Vagina (tissue), 2 donors: ENCODE results near the gene GABBR2. TPM values are rescaled to one million over a fixed set of nuclear protein-coding genes. Genes with fewer than 3 reads are reported as not detected.

ENCODE experiments used
- DNase-seq, 2 donors: peaks; one replicate each; pipeline ENCODE4 v3.0.0-alpha.2; 2017; ENCODE audit errors: extremely low spot score in 2 of 2
- H3K27ac ChIP-seq: fragments of 200-600 bp; sonication (generic); one replicate; pipeline ENCODE4 v1.5.1; 2019
- H3K27me3 ChIP-seq: fragments of 200-600 bp; sonication (generic); one replicate; pipeline ENCODE4 v1.5.1; 2019
- H3K36me3 ChIP-seq, 2 donors: fragments of 200-600 bp; sonication (generic); one replicate each; pipeline ENCODE4 v1.5.1; 2017 to 2019
- H3K4me1 ChIP-seq: fragments of 200-600 bp; sonication (generic); one replicate; pipeline ENCODE4 v1.5.1; 2019
- H3K4me3 ChIP-seq, 2 donors: fragments of 200-600 bp; sonication (generic); 1 replicate in 1 of 2; 2 replicates in 1 of 2; pipeline ENCODE4 v1.5.1; 2016 to 2019
- H3K9me3 ChIP-seq: fragments of 200-600 bp; sonication (generic); one replicate; pipeline ENCODE4 v1.5.1; 2019
- POLR2A ChIP-seq, 2 donors: fragments of 450-650 bp; IDR thresholded peaks; one replicate each; pipeline ENCODE4 v1.6.1; 2017; ENCODE audit warnings: antibody characterized with exemption in 2 of 2, mild to moderate bottlenecking in 2 of 2, moderate library complexity in 2 of 2
- POLR2AphosphoS5 ChIP-seq, 2 donors: sonication (generic); formaldehyde crosslinking; IDR thresholded peaks; one replicate each; pipeline ENCODE4 v1.9.0; 2017; ENCODE audit warnings: antibody characterized with exemption in 2 of 2, mild to moderate bottlenecking in 2 of 2, low read depth in 1 of 2; ENCODE audit not compliant: insufficient read depth in 1 of 2
- intact Hi-C: fragments of 100-400 bp; cut with DNase I; formaldehyde crosslinking; loops from one replicate; pipeline ENCODE4 v1.15.1; 2023
- total RNA-seq: library from RNA; depleted of rRNA; stranded (reverse); fragments of >200 nt; gene quantifications from one replicate; pipeline ENCODE4 v1.2.3, GENCODE V29; 2016
- TF ChIP-seq, protein P1 (sequence below), 3 experiments: fragments of 450-650 bp in 2 of 3; fragments of 200-600 bp in 1 of 3; sonication (generic) in 1 of 3; IDR thresholded peaks; one replicate each; pipeline ENCODE4 v1.5.1; 2017 to 2019; ENCODE audit warnings: antibody characterized with exemption in 3 of 3, mild to moderate bottlenecking in 2 of 3, moderate library complexity in 2 of 3

The GABBR2 gene
- total RNA-seq, 1 donor from 2014 or later, result not detected

DNA sequence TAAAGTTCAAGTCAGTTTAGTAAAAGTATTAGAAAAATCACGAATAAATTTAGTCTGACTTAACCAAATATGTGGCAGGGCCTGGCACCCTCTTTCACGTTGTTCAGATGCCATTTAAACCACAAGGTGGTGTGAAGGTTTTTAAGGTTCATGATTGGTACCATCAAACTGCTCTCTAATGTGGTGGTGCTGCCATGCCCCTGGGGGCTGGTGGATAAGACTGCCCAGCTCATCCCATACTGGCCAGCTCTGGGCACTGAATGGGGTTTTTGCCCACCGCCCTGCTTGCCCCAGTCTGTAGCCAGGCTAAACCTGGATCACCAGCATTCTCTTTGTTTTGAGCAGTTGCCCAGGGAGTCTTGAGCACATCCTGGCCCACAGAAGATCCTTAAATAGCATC lies 159.3 kb downstream of the GABBR2 start:
- no peaks in the 10 kb centered on the region for H3K27me3 ChIP-seq
- intact Hi-C loops, result no loop called here
- H3K27ac ChIP-seq, result no peak overlapping the region
- H3K36me3 ChIP-seq, result no peaks in the 10 kb centered on the region
- peak in 1 of 2 donors; percentile 55 for DNase-seq
- no peaks in the 10 kb centered on the region for H3K9me3 ChIP-seq
- H3K4me3 ChIP-seq, result no peak overlapping the region
- H3K4me1 ChIP-seq, result no peaks in the 10 kb centered on the region
- TF ChIP-seq, protein P1, sequence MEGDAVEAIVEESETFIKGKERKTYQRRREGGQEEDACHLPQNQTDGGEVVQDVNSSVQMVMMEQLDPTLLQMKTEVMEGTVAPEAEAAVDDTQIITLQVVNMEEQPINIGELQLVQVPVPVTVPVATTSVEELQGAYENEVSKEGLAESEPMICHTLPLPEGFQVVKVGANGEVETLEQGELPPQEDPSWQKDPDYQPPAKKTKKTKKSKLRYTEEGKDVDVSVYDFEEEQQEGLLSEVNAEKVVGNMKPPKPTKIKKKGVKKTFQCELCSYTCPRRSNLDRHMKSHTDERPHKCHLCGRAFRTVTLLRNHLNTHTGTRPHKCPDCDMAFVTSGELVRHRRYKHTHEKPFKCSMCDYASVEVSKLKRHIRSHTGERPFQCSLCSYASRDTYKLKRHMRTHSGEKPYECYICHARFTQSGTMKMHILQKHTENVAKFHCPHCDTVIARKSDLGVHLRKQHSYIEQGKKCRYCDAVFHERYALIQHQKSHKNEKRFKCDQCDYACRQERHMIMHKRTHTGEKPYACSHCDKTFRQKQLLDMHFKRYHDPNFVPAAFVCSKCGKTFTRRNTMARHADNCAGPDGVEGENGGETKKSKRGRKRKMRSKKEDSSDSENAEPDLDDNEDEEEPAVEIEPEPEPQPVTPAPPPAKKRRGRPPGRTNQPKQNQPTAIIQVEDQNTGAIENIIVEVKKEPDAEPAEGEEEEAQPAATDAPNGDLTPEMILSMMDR (IDR thresholded peaks at IDR 0.05), result no peak
- no peak for TF ChIP-seq POLR2A (IDR thresholded peaks at IDR 0.05)

DNA sequence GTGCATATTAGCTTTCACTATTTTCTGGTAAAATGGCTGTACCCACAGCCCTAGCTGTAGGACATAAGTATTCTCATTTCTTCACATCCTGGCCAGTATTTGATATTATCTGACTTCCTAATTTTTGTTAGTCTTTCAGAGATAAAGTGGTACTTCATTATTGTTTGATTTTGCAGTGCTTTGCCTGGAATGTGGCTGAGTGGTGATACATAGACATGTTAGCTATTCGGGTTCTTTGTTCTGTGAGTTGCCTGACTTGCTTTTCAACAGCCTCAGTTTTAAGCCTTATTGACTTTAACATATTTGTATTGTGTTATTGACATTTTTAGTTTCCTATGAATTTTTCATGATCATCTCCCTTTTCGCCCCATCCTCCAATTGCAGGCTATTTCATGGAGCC lies 161.1 kb downstream of the GABBR2 start:
- Histone ChIP-seq H3K4me3 (no peak overlapping the region), H3K27me3 (no peaks in the 10 kb centered on the region), H3K27ac (no peak overlapping the region), H3K36me3 (no peaks in the 10 kb centered on the region), H3K9me3 (no peaks in the 10 kb centered on the region), H3K4me1 (no peaks in the 10 kb centered on the region)
- no peak for DNase-seq
- intact Hi-C loops, result no loop called here
- TF ChIP-seq POLR2AphosphoS5 (IDR thresholded peaks at IDR 0.05; ENCODE audit: insufficient read depth in 1 of 2, low read depth in 1 of 2) (no peak), POLR2A (IDR thresholded peaks at IDR 0.05) (no peak)
- TF ChIP-seq, protein P1 (IDR thresholded peaks at IDR 0.05), result no peak

DNA sequence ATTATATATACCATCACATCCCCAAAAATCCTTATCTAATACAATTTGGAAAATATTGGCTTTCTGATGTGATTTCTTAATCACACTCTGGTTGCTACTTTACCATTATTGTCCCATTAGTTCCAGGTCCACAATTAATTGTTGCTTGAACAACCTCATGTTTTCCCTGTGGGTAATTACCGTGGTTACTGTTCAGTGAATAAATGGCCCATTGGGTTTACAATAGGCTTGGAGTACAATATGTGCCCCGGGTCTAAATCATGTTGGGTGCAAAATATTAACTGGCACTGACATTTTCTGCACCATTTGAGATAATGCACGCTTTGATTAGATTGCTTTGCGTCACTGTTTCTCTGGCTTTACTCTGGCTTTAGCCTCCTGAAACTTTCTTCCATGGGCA lies 163.7 kb downstream of the GABBR2 start:
- Histone ChIP-seq H3K36me3 (no peaks in the 10 kb centered on the region), H3K27me3 (no peaks in the 10 kb centered on the region), H3K4me3 (no peak overlapping the region), H3K9me3 (no peaks in the 10 kb centered on the region), H3K27ac (no peak overlapping the region), H3K4me1 (no peaks in the 10 kb centered on the region)
- TF ChIP-seq POLR2AphosphoS5 (IDR thresholded peaks at IDR 0.05; ENCODE audit: insufficient read depth in 1 of 2, low read depth in 1 of 2), result no peak
- TF ChIP-seq POLR2A (IDR thresholded peaks at IDR 0.05), result no peak
- TF ChIP-seq, protein P1 (IDR thresholded peaks at IDR 0.05), result no peak
- intact Hi-C loops, result no loop called here
- DNase-seq, result no peak

DNA sequence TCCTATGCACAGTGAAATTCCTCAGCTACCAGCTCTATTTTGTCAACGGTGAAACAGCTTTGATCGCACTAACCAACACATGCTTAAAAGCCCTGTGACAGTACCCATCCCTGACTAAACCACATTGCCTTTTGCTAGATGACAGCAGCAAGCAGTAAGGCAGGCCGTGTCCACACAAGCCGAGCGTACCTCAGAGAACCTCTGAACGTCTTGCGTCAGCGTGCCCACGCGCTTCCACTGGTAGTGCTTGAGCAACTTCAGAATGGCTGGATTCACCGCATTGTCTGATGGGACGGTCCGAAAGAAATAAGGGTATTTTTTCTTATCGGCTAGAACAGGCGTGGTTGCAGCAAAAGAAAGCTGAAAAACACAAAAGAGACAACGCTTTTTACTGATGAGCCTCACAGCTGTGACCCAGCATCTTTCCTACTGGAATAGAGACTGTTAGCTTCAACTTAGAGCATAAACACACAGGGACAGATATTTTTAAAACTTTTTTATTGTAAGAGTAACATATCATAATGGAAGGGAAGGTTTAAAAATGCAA lies 167.0 kb downstream of the GABBR2 start:
- no peak for DNase-seq
- intact Hi-C loops, result no loop called here
- no peaks in the 10 kb centered on the region for H3K9me3 ChIP-seq
- H3K27ac ChIP-seq, result no peak overlapping the region
- no peaks in the 10 kb centered on the region for H3K4me1 ChIP-seq
- H3K4me3 ChIP-seq, result no peak overlapping the region
- TF ChIP-seq, protein P1 (IDR thresholded peaks at IDR 0.05), result no peak
- TF ChIP-seq POLR2AphosphoS5 (IDR thresholded peaks at IDR 0.05; ENCODE audit: insufficient read depth in 1 of 2, low read depth in 1 of 2), result no peak
- TF ChIP-seq POLR2A (IDR thresholded peaks at IDR 0.05), result no peak
- H3K27me3 ChIP-seq, result no peaks in the 10 kb centered on the region
- no peaks in the 10 kb centered on the region for H3K36me3 ChIP-seq

DNA sequence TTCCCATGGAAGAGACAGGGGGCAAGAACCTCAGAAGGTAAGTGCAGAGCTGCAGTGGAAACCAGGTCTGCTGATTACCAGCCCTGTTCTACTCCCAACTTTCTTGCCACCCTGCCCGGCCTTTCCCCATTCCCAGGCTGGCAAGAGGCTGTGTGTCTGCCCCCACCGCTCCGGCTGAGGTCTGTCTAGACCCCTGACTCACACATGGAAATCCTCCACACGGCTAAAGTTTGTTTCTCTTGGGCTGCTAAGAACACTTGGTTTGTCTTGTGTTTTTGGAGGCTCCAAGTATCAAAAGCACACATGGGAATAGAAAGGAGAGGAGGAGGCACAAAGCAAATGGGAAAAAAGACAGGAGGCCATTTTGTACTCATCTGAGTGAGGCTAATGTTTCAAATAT lies 168.3 kb downstream of the GABBR2 start:
- Histone ChIP-seq H3K9me3 (no peaks in the 10 kb centered on the region), H3K36me3 (no peaks in the 10 kb centered on the region), H3K4me1 (no peaks in the 10 kb centered on the region), H3K27ac (no peak overlapping the region), H3K27me3 (no peaks in the 10 kb centered on the region), H3K4me3 (no peak overlapping the region)
- intact Hi-C loops, result no loop called here
- no peak for TF ChIP-seq POLR2AphosphoS5 (IDR thresholded peaks at IDR 0.05; ENCODE audit: insufficient read depth in 1 of 2, low read depth in 1 of 2)
- TF ChIP-seq, protein P1 (IDR thresholded peaks at IDR 0.05), result no peak
- no peak for TF ChIP-seq POLR2A (IDR thresholded peaks at IDR 0.05)
- DNase-seq, result no peak
